ENCODE results near the gene LPAR2.

Gene LPAR2

DNA sequence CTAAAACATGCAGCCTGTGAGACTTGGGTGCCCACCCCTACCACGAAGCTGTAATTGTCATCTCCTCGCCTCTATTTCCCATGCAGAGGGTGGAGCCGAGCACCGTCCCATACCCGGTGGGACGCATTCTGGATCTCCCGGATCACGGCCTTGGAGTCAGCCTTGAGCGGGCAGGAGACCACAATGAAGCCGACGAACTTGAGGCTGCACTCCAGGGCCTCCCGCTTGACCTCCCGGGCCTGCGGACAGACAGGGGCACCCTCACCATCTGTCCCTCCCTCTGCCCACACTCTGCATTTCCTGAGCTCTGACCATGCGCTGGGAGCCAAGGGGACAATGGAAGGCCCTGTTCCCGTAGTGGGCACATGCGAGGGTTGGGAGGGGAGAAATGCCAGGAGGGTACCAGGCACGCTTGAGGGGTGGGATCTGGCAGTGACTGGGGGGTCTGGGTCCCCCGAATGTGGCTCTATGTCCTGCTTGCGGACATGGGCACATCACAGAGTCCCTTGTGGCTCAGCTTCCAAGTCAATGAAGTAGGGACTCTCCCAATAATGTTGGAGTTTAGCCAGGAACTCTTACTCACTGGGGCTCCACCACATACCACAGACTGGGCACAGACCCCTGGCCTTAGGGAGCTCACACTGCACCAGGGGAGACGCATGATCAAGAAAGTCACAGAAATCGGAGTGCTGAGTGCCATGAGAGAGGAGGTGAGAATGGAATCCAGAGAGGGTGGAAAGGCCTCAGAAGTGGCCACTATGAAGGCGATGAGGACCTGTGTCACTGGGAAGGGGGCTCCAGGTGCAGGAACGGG lies 24.7 kb upstream of the LPAR2 start:
- DNase-seq: no peak

DNA sequence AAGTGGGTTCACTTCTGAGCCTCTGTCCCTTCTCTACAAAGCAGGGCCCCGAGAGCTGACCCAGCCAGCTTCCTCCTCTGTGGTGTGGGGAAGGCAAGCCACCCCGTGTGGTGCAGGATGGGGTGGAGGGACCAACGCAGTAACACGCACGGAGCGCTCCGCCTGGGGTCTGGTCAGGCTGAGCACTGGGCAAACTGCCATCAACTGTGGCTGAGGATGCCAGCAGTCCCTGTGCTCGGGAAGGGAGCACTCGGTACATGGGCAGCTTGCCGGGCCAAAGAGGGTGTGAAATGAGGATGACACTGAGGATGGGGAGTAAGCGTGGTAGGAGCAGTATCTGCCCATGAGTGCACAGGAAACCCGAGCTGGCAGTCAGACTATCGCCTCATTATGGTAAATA lies 23.1 kb upstream of the LPAR2 start:
- DNase-seq: no peak

DNA sequence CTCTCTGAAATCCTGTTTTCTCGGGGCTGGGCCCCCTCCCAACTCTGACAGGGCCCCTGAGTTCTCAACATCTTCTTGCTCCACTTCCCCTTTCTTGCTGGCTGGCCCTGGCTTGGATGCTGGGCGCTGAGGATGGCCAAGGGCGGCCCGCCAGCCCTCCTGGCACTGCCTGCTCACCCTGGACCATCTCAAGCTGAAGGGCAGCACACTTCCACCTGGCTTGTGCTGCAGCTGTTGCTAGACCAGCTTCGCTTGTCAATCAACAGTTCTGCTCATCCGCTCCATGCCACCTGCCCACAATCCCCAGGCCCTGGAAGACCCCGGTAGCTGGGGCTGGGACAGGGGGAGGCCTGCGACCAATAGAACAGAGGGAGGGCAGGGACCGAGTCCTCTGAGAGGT lies 22.3 kb upstream of the LPAR2 start:
- no peak for DNase-seq

DNA sequence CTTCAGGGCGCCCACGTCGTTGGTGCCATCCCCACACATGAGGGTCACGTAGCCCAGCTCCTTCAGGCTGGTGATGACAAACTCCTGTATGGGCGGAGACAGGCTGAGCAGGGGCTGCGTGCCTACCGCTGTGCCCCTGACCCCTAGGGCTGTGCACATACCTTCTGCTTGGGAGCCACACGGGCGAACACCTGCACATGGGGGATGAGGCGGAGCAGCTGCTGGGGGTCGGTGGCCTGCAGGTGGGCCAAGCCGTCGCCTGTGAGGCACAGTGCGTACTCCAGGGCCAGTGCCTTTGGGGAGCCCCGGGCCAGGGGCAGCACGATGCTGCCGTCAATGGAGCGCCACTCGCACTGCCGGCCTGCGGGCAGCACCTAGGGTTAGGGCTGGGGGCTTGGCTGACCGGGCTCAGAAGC lies 21.6 kb upstream of the LPAR2 start:
- no peak for DNase-seq

DNA sequence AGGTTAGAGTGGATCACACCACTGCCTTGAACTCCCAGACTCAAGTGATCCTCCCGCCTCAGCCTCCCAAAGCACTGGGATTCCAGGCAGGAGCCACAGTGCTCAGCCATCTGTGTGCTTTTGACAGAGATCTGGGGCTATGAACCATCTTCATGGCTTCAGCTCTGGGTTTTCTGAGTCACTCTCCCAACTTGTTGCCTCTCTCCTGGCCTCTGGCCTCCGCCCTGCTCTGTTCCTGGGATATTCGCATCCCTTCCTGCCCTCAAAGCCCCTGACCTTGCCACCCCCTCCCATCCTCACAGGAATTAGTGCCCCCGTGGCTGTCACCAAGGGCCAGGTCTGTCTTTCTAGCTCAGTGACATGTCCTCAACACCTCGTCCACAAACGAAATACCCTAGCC lies 21.1 kb upstream of the LPAR2 start:
- no peak for DNase-seq

DNA sequence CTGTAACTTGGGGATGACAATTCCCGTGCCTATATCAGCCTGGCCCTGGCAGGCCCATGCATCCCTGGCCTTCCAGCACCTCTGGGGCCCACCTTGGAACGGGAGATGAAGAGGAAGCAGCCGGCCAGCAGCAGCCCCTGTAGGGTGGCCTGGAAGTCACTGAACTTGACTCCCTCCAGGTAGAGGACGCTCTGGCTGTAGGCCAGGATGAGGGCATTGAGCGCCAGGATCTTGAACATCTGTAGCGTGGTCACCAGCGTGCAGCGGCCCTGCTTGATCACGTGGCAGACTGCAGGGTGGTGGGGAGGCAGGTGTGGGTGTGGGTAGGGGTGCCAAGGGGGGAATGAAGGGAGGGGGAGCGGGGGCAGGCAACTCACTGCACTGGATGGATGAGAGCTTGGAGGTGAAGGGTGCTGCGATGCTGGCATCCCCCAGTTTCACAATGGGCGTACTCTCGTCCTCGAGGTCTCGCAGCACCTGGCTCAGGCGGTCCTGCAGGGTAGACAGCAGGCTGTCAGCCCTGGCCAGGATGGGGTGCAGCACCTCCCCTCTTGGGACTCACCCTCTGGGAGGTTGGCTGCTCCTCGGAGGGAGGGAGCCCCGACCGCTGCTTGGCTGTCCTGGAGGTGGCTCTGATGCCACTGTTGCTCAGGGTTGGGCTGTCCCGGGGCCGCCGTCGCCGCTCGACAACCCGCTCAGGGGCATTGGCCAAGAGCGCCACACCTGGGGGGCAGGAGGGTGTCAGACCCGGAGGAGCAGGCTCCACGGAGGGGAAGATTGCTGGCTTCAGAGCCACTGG lies 19.2 kb upstream of the LPAR2 start:
- DNase-seq: no peak

DNA sequence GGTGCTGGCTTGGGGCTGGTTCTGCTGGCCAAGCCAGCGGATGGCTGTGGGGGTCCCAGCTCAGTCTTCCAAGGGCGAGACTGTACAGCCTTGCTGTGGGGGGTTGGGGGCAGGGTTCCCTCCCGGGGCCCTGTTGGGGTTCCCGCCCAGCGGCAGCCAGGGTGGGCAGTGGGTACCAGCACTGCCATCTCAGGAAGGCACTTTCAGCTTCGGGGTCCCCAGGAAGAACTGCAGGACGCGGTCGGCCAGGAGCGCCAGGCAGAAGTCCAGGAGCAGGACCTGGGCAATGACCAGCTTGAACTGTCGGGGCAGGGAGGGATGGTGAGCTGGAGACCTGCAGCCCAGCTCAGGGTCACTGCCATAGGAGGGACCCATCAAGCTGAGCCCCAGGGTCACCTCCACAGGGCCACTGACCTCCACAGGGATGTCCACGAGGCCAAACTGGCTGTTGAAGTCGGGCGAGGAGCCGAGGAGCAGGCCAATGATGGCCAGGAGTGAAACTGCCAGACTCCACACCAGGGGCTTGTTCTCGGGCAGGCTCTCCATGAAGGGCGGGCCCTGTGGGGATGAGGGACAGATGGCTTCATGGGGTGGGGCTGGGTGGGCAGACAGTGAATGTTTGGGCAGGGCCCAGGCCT lies 17.3 kb upstream of the LPAR2 start:
- no peak for DNase-seq

DNA sequence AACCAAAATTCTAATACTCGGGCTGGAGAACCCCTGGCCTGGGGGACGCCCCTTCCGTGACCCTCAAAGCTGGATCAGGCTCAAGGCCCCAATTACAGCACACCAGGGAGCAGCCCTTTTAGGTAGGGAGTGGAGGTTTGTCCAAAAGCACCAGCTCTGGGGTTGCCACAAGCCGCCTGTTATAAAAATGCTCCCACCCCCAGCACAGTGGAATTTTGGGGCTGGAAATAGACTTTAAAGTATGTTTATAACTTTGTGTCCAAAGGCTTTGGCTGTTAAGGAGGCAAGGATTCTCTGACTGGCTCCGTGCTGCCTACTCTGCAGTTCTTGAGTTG lies 16.0 kb upstream of the LPAR2 start:
- DNase-seq: no peak

DNA sequence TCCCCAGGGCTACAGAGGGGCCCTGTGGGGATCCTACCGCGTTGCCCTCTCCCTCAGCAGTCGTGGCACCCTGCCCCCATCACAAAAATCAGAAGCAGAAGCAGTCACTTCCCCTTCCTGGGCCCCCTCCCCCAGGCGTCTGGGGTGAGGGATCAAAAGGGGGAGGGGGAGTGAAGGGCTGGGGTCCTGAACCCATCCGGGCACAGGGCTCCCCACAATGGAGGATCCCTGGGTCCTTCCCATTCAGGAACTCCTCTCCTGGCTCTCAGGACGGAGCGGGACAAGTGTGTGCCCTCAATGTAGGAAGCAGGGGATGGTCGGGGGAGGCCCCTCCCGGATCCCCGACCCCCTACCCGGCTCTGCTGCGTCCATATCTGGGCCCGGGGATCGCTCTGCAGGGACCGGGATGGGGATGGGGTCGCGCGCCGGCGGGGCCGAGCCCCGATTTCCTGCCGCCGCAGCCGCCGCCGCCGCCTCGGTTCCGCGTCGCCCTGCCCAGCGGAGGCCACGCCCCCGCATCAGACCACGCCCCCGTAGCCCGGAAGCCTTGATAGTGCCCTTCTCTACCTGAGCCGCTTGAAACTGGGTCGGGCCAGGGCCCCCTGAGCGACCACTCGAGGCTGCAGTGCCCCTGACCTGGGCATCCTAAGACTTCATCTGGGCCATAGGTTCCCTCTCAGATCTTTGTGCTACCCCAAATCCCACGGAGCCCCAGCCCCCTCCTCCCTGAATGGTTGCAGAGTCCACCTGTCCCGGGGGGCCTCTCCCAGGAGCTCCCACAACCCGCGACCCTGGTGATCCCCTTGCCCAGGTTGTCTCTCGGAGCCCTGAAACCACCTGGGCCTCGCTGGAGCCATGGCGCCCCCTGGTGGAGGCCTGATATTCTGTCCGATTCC lies 15.4 kb upstream of the LPAR2 start, which contains the start of gene GMIP:
Gene GMIP (minus strand): TSS at position 500 of the 896 bp plus-strand sequence. CDS start 128 bp downstream, at position 372.
- no peak for DNase-seq

DNA sequence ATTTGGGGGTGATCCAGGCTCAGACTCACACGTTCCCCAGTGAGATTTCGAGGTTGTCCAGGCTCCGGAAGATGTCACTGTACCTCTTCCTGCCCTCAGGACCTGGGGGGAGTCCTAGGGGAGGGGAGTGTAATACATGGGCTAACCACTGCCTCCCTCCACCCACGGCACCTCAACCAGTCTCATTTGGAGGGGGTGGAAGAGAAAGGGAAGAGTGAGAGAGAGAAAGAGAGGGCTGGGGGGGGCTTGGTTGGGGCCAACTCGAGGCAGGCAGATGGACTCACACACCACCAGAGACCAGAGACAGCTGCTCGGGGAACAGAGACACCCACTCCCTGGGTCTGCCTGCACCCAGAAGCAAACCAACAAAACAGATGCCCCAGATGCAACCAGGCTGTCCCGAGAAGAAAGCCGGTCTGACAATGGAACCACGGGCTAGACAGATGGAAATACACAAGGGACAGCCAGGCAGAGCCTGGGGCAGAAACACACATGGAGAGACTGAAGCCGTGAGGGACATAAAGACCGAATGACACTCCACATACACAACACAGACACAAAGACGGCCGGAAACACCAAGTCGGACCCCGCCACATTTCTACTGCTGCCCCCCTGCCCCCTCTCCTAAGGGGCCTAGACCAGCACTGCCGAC lies 14.6 kb upstream of the LPAR2 start:
- DNase-seq: no peak

DNA sequence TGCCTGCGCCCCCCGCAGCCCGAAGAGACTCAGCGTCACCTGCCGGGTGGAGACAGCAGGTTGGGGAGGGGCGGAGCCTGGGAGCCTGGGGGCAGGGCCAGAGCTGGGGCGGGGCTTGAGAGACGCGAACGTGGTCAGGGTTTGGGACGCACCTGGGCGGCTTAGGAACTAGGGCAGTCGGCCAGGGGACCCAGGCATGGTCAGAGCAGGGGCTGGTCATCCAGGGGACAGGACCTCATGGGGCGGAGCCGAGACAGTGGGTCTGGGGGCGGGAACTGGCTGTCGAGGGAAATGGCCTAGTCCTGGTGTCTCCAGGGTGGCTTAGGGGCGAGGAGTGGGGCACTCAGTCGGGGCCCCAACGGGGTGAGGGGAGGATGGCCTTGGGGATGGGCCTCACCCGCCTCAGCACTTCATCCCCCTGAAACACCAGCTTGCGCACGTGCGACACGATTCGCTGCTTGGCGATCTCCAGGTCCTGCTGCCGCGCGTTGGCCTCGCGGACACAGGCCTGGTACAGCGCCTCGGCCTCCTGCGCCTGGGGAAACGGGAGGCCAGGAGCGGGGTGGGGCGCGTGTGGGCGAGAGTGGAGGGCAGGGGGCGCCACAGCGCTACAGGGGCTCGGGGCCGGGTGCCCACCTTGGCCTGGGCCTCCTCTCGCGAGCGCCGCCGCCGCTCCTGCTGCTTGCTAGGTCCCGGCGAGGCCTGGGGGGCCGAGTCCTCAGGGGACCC lies 9.7 kb upstream of the LPAR2 start:
- no peak for DNase-seq

DNA sequence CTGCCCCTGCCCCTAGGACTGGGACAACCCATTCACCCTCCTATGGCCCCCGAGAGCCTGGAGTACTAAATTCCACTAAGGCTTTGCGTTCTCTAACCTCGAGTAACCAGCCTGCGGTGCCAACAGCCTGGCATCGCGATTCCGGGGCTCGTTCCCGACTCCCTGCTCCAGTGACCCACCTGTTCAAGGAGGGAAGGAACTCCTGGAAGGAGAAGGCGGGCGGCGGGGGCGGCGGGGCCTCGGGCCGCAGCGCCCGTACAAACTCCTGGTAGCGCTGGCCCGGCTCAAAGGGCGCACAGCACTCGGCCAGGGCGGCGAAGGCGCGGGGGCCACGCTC lies 9.1 kb upstream of the LPAR2 start:
- DNase-seq: no peak

DNA sequence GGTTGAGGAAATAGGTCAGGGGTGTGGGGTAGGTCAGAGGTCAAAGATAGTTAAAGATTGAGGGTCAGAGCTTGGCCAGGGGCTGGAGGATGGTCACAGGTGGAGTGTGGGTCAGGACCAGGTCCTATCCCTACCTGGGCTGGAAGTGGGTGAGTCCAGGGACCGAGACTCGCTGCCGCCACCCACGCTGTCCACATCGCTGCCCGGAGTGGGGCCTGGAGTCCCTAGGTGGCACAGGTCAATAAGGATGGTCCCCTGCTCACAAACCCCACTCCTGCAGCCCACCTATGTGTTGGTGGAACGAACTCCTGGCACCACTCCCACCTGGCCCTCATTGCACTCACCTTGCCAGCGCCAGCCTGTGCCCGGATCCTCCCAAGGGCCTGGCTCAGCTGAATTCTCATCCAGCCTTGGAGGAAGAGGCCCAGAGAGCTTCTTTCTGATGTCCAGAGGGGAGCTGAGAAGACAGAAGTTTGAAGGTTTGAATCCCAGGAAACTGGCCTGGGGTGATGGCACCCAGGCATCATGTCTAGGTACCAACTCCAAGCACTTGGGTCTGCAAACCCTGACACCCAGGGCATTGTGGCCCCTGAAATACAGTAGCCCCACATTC lies 8.7 kb upstream of the LPAR2 start:
- no peak for DNase-seq

DNA sequence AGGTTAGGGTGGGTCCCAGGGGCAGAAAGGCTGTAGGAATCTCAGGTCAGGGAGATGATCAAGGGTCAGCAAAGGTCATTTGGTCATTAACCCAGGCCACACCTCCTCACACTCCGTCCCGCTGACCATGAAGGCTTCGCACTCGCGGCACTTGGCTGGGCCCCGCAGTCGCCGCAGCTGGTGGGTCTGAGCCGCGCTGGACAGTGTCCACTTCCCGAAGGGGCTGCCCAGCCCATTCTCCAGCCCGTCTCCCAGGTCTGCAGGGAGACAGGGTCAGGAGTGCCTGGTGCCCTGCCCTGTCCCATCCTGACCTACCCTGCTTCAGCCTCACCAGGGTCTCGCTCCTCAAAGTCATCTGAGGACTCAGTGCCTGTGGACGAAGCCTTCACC lies 7.3 kb upstream of the LPAR2 start:
- DNase-seq: no peak

DNA sequence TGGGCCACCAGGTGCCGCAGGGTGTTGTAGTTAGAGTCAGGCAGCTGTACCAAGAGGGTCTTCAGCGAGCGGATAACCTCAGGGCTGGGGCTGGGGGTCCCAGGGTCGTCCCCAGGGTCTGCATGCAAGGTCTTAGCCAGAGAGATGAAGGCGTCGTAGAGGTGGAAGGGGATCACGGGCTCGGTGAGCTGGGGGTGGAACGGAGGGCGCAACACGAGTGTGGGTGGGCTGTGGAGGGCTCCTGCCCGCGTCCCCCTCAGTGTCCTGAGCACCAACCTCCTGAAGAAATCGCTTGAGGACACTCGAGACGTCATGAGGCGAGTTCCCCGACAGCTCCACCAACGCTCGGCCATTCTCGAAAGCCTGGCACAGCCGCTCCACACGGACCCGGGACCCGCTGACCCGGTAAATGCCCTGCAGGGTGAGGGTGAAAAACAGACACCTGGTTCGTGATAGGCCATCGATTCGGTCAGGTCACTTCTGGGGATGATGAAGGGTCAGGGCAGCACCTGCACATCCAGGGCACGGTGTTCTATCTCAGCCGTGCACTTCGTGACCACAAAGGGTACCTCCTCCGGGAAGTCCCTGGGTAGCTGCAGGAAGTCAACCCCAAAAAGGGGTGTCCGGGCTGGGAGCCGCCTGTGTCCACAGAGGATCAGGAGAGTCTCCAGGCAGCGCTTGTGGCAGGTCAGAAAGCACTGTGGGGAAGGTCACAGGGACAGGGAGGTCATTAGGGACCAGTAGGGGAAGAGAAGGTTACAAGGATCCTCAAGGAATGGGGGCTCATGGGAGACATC lies 6.7 kb upstream of the LPAR2 start:
- no peak for DNase-seq

DNA sequence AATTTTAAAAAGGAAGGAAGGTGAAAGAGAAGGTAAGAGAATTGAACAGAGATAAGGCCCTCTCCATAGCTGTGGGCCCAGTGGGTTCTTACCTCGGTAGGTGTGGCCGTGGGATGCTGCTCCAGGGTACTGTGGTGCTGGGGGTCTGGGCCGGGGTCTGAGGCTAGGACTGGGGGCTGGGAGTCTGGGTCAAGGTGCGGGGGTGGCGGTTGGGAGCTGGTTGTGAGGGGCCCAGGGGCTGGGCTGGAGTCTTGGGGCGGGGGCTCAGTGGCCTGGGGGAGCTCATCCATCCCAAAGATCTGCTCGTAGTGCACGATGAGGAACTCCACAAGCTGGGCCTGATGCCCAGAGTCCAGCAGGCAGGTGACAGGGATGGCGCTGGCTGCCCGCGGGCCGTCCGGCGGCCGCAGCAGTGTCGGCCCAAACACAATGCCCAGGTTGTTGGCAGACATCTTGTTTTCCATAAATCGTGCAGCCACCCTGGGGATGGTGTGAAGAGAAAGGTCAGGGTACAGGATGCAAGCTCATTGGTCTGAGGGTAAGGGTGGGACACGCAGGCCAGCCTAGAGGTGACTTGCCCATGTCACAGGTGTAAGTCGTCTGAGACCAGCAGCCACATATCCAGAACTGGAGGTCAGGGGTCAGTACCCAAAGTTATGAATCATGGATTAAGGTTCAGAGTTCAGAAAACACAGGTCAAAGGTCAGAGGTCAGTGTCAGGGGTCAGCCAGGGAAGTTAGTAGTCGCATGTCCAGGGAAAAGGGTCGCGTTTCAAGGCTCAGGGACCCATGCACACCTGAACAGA lies 5.9 kb upstream of the LPAR2 start:
- no peak for DNase-seq

DNA sequence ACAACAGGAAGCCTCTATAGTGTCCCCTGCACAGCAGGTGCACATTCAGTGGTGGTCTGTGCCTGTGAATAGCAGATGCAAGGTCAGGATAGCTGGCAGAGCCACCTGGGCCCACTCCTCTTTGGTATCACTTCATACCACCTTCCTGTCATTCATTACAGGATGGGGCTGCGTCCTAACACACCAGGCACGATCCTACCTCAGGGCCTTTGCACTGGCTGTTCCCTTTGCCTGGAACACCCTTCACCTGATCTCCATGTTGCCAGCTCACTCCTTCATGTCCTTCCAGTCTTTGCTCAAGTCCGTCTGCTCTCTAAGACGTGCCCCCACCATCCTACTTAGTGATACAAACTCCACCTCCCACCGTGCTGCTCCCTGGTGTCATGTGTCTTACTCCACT lies 4.6 kb upstream of the LPAR2 start:
- no peak for DNase-seq

DNA sequence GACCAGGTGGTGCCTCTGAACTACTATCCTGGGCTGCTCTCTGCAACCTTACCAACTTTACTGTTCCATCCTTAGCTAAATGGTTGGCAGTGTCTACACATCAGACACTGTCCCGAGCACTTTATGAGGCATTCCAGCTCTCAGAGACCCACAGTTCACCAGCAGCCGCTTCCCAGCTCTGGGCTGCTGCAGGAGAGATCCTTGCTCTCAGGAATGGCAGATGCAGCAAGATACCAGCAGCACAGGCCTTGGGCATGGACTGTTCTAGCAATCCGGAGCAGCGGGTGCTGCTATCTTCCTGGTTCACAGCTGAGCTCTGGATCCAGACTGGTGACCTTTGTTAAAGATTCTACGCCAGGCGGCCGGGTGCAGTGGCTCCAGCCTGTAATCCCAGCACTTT lies 3.3 kb upstream of the LPAR2 start:
- no peak for DNase-seq

DNA sequence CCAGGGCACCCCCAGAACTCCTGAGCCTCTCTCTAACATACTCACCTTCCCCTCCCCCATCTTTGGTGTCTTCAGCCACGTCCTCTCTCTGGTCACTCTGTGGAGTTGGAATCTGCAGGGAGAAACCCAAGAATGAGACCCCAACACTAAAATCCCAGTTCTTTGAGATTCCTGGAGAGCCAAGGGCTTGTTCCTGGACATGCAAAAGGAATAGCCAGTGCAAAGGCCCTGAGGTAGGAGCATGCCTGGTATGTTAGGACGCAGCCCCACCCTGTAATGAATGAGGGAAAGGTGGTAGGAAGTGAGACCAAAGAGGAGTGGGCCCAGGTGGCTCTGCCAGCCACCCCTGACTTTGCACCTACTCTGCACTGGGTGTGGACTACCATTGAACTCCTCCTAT lies 2.4 kb upstream of the LPAR2 start:
- no peak for DNase-seq

DNA sequence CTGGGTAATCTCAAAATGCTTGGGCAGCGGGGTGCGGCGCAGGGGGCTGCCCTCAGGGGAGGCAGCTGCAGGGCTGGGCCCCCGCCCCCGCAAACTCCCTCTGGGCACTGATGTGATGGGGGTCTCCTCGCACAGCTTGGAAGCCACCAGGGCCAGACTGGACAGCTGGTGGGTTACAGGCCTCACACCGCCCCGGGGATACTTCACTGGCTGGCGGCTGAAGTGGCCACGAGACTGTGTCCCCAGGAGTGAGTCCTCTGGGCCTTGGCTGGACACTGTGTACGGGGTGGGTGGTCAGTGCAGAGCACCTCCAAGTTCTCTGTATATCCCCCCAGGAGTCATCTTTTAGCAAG lies 2.0 kb upstream of the LPAR2 start:
- DNase-seq: no peak
